T-cell (primary cell): ENCODE results near the gene CALR3. TPM values are rescaled to one million over a fixed set of nuclear protein-coding genes. Genes with fewer than 3 reads are reported as not detected.
"Not testable (repeated sequence)": the region's sequence is repeated elsewhere in the genome, so short reads cannot be mapped to it uniquely, and the experiment has no call there.

Experiments
- ATAC-seq, 4 experiments: fragments of 200-7000 bp in 3 of 4; fragments of 150-1000 bp in 1 of 4; cut with Tn5 transposase; replicated peaks in 1 of 4; 1 replicate in 3 of 4; 2 replicates in 1 of 4; pipeline ENCODE4 v1.10.0; 2021; ENCODE audit warnings: moderate library complexity in 3 of 4, mild to moderate bottlenecking in 2 of 4, moderate number of reproducible peaks in 1 of 4
- CTCF ChIA-PET, 2 donors: fragments of 300-600 bp; sonication (Branson Sonifier 250); formaldehyde crosslinking; loops; one replicate each; lab custom pipeline; 2022; ENCODE audit warnings: antibody characterized with exemption in 2 of 2; lab: Charles Lee
- POLR2A ChIA-PET, 2 donors: fragments of 300-600 bp; sonication (Branson Sonifier 250); formaldehyde crosslinking; loops; one replicate each; lab custom pipeline; 2022; ENCODE audit warnings: antibody characterized with exemption in 2 of 2; lab: Charles Lee
- DNase-seq, 35 experiments: peaks; one replicate each; pipeline versions ENCODE4 v3.0.0 to v3.0.0-alpha.2; 2013 to 2023
- H3K27ac ChIP-seq: one replicate; pipeline ENCODE4 v1.5.1; 2013; ENCODE audit warnings: low read length
- H3K27me3 ChIP-seq, 2 experiments: replicated peaks in 1 of 2; 1 replicate in 1 of 2; 2 replicates in 1 of 2; pipeline versions ENCODE4 v1.6.1 to v1.7.0; 2013; ENCODE audit warnings: low read length in 1 of 2, mixed read lengths in 1 of 2; ENCODE audit not compliant: control insufficient read depth in 2 of 2, insufficient read depth in 2 of 2; ENCODE audit errors: extremely low read depth in 1 of 2
- H3K36me3 ChIP-seq, 2 donors: 1 replicate in 1 of 2; 2 replicates in 1 of 2; pipeline versions ENCODE4 v1.6.1 to v1.7.0; 2013; ENCODE audit warnings: low read length in 1 of 2; ENCODE audit not compliant: control insufficient read depth in 2 of 2, insufficient read depth in 1 of 2; ENCODE audit errors: extremely low read depth in 1 of 2
- H3K4me1 ChIP-seq, 2 experiments: 1 replicate in 1 of 2; 2 replicates in 1 of 2; pipeline versions ENCODE4 v1.6.1 to v1.7.0; 2013; ENCODE audit warnings: low read length in 2 of 2, mixed read lengths in 1 of 2; ENCODE audit not compliant: insufficient read depth in 2 of 2, control insufficient read depth in 1 of 2; ENCODE audit errors: extremely low read depth in 1 of 2
- H3K4me3 ChIP-seq, 2 donors: 1 replicate in 1 of 2; 2 replicates in 1 of 2; pipeline versions ENCODE4 v1.5.1 to v1.7.0; 2013; ENCODE audit warnings: mild to moderate bottlenecking in 2 of 2, low read length in 1 of 2, moderate library complexity in 1 of 2; ENCODE audit not compliant: control insufficient read depth in 1 of 2; ENCODE audit errors: extremely low read depth in 1 of 2
- H3K9me3 ChIP-seq: 2 replicates; pipeline ENCODE4 v1.7.0; 2013
- H3K27ac Mint-ChIP-seq, 2 donors: one replicate each; pipeline ENCODE4 v1.8.0; 2020 to 2021; ENCODE audit warnings: mild to moderate bottlenecking in 2 of 2, mixed read lengths in 2 of 2
- H3K27me3 Mint-ChIP-seq, 2 donors: one replicate each; pipeline ENCODE4 v1.8.0; 2021 to 2022; ENCODE audit warnings: mixed read lengths in 2 of 2
- H3K36me3 Mint-ChIP-seq: one replicate; pipeline ENCODE4 v1.8.0; 2021; ENCODE audit warnings: mixed read lengths
- H3K4me1 Mint-ChIP-seq, 3 donors: one replicate each; pipeline ENCODE4 v1.8.0; 2020 to 2022; ENCODE audit warnings: mixed read lengths in 3 of 3, mild to moderate bottlenecking in 1 of 3
- H3K4me3 Mint-ChIP-seq, 3 donors: one replicate each; pipeline ENCODE4 v1.8.0; 2020 to 2022; ENCODE audit warnings: mild to moderate bottlenecking in 3 of 3, mixed read lengths in 3 of 3, moderate library complexity in 3 of 3
- H3K9me3 Mint-ChIP-seq, 3 donors: one replicate each; pipeline ENCODE4 v1.8.0; 2020 to 2022; ENCODE audit warnings: mixed read lengths in 3 of 3
- WGBS: methylation state at CpG from one replicate; pipeline ENCODE4 v1.1.5; 2013; ENCODE audit warnings: missing lambda C conversion rate; ENCODE audit not compliant: insufficient coverage; 5-methylcytosine and 5-hydroxymethylcytosine counted together
- total RNA-seq, 35 experiments: library from RNA in 6 of 35; stranded (reverse) in 6 of 35; fragments of 120-200 nt in 1 of 35; gene quantifications; one replicate each; pipeline versions ENCODE4 v1.2.1 to v1.2.4 and lab custom pipeline; 2013 to 2026

CALR3 gene
- total RNA-seq (not detected), total RNA-seq (lab: John Stamatoyannopoulos, UW) (0 to 0.17 (median 0.04) reads per million in 29 experiments)
- not detected for total RNA-seq (2013)

GRCh38 chr19:16495982-16496612 is at the start of gene CALR3, which contains the start of gene C19orf44:
Gene CALR3, minus strand, starts transcription at chr19:16496167. Its CDS starts 38 bp downstream, at chr19:16496129.
Gene C19orf44, plus strand, starts transcription at chr19:16496394. Its CDS starts 4,399 bp downstream, at chr19:16500793.
- no peaks in the 10 kb centered on the region for H3K9me3 ChIP-seq
- WGBS, result under 1% methylated on average over 47 of the region's 52 CpGs
- H3K27ac Mint-ChIP-seq, result peak within 1 kb of the TSS; percentile 82 to 93
- H3K36me3 ChIP-seq, result no peaks in the 10 kb centered on the region
- H3K4me1 Mint-ChIP-seq, result peaks cover 12 to 16% (median 14%) of the 10 kb centered on the region in 3 donors
- H3K4me3 ChIP-seq, result peak within 1 kb of the TSS; percentile 64 to 73
- H3K27ac ChIP-seq, result peak within 1 kb of the TSS; percentile 57
- no peaks in the 10 kb centered on the region for H3K9me3 Mint-ChIP-seq
- DNase-seq (peak; percentile 92 to 98 (median 96)), ATAC-seq (peak; percentile 99)
- peak within 1 kb of the TSS; percentile 88 to 96 (median 89) for H3K4me3 Mint-ChIP-seq
- no peaks in the 10 kb centered on the region for H3K27me3 ChIP-seq
- H3K27me3 Mint-ChIP-seq, result no peaks in the 10 kb centered on the region
- CTCF ChIA-PET, result interaction anchor here in 1 of 2 donors (0.9 to 1.2 kb wide), 2 partner anchors 53 to 165 kb away, joined by 3 to 4 read pairs; partner anchors contain the start of gene TMEM38A
- peaks cover 1% of the 10 kb centered on the region for H3K36me3 Mint-ChIP-seq
- peaks cover 0 to 16% of the 10 kb centered on the region in 2 experiments for H3K4me1 ChIP-seq
- POLR2A ChIA-PET, result interaction anchor here (0.5 to 0.9 kb wide), 5 partner anchors 33 to 447 kb away, joined by 3 to 7 read pairs (median 3); partner anchors contain the start of gene SMIM7 (in 1 of the 2)

GRCh38 chr19:16544473-16545231 is 48.7 kb upstream of the CALR3 start:
- Histone ChIP-seq H3K27ac (no peak overlapping the region), H3K27me3 (no peaks in the 10 kb centered on the region), H3K4me1 (peaks cover 16 to 46% of the 10 kb centered on the region in 2 experiments), H3K4me3 (no peak overlapping the region), H3K36me3 (peaks cover 0 to 9% of the 10 kb centered on the region in 2 donors), H3K9me3 (no peaks in the 10 kb centered on the region)
- 95% methylated on average over 3 of the region's 11 CpGs for WGBS
- ChIA-PET POLR2A (no interaction called here), CTCF (interaction anchor here (0.6 to 0.7 kb wide), 2 partner anchors 87 to 172 kb away, joined by 3 to 5 read pairs; no protein-coding TSS in a partner anchor)
- Mint-ChIP-seq H3K27me3 (no peaks in the 10 kb centered on the region), H3K36me3 (peaks cover 7% of the 10 kb centered on the region), H3K4me3 (peak overlapping the region; percentile 0 to 28 (median 11)), H3K9me3 (no peaks in the 10 kb centered on the region), H3K4me1 (peaks cover 36 to 42% (median 38%) of the 10 kb centered on the region in 3 donors), H3K27ac (peak overlapping the region; percentile 24 to 76)
- ATAC-seq, result no peak
- no peak for DNase-seq

- H3K9me3 ChIP-seq, ATAC-seq, H3K36me3 Mint-ChIP-seq, H3K27me3 Mint-ChIP-seq, H3K27ac ChIP-seq, DNase-seq, H3K9me3 Mint-ChIP-seq, H3K27me3 ChIP-seq, H3K4me3 ChIP-seq: not testable (repeated sequence)
- Histone ChIP-seq H3K4me1 (peaks cover 19 to 53% of the 10 kb centered on the region in 2 experiments), H3K36me3 (peaks cover 0 to 11% of the 10 kb centered on the region in 2 donors)
- peaks cover 43 to 49% (median 43%) of the 10 kb centered on the region in 3 donors for H3K4me1 Mint-ChIP-seq
- peak overlapping the region; percentile 85 to 92 (median 92) for H3K4me3 Mint-ChIP-seq
- ChIA-PET POLR2A (interaction anchor here in 1 of 2 donors (0.6 to 1.2 kb wide), 3 partner anchors 28 to 533 kb away, joined by 3 to 7 read pairs (median 3); no protein-coding TSS in a partner anchor), CTCF (interaction anchor here in 1 of 2 donors (1.0 kb wide), 1 partner anchor 22 kb away, joined by 3 read pairs; no protein-coding TSS in a partner anchor)
- no CpG with 5 or more reads among the region's 6 CpGs for WGBS
- peak overlapping the region; percentile 46 to 87 for H3K27ac Mint-ChIP-seq
Measured at GRCh38 chr19:16543734-16544133, 47.8 kb upstream of the CALR3 start.

GRCh38 chr19:16542910-16543472 is 47.0 kb upstream of the CALR3 start:
- ATAC-seq, result no peak
- H3K4me3 ChIP-seq, result peak overlapping the region; percentile 75 to 96
- CTCF ChIA-PET, result interaction anchor here in 1 of 2 donors (1.0 to 1.1 kb wide), 2 partner anchors 23 to 44 kb away, joined by 3 to 6 read pairs; no protein-coding TSS in a partner anchor
- peak overlapping the region; percentile 66 for H3K27ac ChIP-seq
- Mint-ChIP-seq H3K27me3 (no peaks in the 10 kb centered on the region), H3K27ac (peak overlapping the region; percentile 87 to 91), H3K9me3 (no peaks in the 10 kb centered on the region), H3K4me1 (peaks cover 51 to 56% (median 51%) of the 10 kb centered on the region in 3 donors), H3K4me3 (peak overlapping the region; percentile 85 to 92 (median 92)), H3K36me3 (peaks cover 15% of the 10 kb centered on the region)
- no peaks in the 10 kb centered on the region for H3K27me3 ChIP-seq
- H3K9me3 ChIP-seq, result no peaks in the 10 kb centered on the region
- DNase-seq, result no peak
- H3K4me1 ChIP-seq, result peaks cover 19 to 60% of the 10 kb centered on the region in 2 experiments
- POLR2A ChIA-PET, result interaction anchor here (0.5 to 1.2 kb wide), 6 partner anchors 28 to 204 kb away, joined by 3 to 11 read pairs (median 5); no protein-coding TSS in a partner anchor
- peaks cover 0 to 12% of the 10 kb centered on the region in 2 donors for H3K36me3 ChIP-seq
- WGBS, result 0% methylated on average over 6 of the region's 15 CpGs

GRCh38 chr19:16542045-16542909 is 46.3 kb upstream of the CALR3 start, which contains the start of gene CHERP:
Gene CHERP, minus strand, starts transcription at chr19:16542437. Its CDS starts 59 bp downstream, at chr19:16542378.
- WGBS, result under 1% methylated on average over 97 of the region's 108 CpGs
- Histone ChIP-seq H3K36me3 (peaks cover 0 to 18% of the 10 kb centered on the region in 2 donors), H3K27me3 (no peaks in the 10 kb centered on the region), H3K9me3 (no peaks in the 10 kb centered on the region), H3K27ac (peak within 1 kb of the TSS; percentile 66), H3K4me1 (peaks cover 19 to 66% of the 10 kb centered on the region in 2 experiments), H3K4me3 (peak within 1 kb of the TSS; percentile 75 to 96)
- Mint-ChIP-seq H3K9me3 (no peaks in the 10 kb centered on the region), H3K27ac (peak within 1 kb of the TSS; percentile 87 to 91), H3K4me1 (peaks cover 58 to 63% (median 58%) of the 10 kb centered on the region in 3 donors), H3K27me3 (no peaks in the 10 kb centered on the region), H3K4me3 (peak within 1 kb of the TSS; percentile 85 to 92 (median 92)), H3K36me3 (peaks cover 20% of the 10 kb centered on the region)
- ATAC-seq, result peak; percentile 85 to 91 (median 90)
- peak; percentile 88 to 98 (median 93) for DNase-seq
- ChIA-PET POLR2A (interaction anchor here (0.6 to 0.9 kb wide), 4 partner anchors 42 to 98 kb away, joined by 3 to 11 read pairs (median 5); no protein-coding TSS in a partner anchor), CTCF (interaction anchor here in 1 of 2 donors (1.0 to 1.1 kb wide), 2 partner anchors 24 to 45 kb away, joined by 3 to 6 read pairs; no protein-coding TSS in a partner anchor)
